CD4-positive, alpha-beta T cell treated with Interleukin-10 for 1 hour (primary cell): ENCODE measurements around the gene IRX3.
"Not testable (repeated sequence)": the region's sequence is repeated elsewhere in the genome, so short reads cannot be mapped to it uniquely, and the experiment has no call there.

ENCODE experiments used
- DNase-seq: peaks from one replicate; pipeline ENCODE4 v3.0.0-alpha.2; 2020

The IRX3 gene

DNA sequence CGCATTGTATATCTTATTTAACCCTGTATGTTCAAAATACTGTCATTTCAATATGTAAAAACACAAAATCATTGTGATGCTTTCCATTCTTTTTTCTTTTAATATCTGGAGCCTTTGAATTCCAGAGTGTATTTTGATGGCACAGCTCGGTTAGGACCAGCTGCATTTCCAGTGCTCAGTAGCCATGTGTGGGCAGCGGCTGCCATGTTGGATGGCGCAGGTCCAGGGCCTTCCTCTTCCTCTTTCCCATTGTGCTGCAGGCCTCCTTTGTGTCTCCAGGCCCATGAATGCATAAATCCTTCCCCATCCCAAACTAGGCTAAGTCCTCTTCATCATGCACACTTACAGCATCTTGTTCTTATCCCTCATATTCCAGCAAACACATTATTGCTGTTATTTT, 13.0 kb downstream of the IRX3 start:
- no peak for DNase-seq

DNA sequence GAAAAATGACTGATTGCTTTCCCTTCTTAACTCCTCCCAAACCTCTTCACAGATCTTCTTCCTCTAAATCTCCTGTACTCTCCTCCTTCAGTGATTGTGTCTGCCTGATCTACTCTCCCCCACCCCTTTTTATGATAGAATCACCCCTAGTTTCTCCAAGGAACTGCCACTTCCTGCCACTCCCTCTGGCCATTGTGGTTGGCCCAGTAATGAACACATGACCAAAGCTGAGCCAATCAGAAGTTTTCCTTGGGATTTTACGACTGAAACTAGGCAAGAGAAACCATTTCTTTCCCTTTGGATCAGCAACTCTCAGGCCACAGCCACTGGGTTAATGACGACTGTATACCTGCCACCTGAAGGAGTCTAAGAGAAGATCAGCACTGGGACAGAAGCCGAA, 15.9 kb downstream of the IRX3 start:
- no peak for DNase-seq

DNA sequence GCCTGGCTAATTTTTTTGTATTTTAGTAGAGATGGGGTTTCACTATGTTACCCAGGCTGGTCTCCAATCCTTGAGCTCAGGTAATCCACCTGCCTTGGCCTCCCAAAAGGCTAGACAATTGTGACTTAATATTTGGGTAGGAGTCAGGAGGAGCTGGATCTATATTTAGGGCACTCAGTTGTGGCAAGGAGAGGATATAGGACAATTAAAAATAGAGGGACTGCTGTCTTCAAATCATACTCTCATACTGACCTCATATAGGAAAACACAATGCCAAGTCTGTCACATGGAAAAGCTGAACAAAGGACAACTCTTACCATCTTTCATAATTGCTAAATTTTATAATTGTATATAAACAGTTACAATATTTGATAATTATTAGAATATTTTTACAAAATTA, 17.1 kb downstream of the IRX3 start:
- DNase-seq, result no peak

DNA sequence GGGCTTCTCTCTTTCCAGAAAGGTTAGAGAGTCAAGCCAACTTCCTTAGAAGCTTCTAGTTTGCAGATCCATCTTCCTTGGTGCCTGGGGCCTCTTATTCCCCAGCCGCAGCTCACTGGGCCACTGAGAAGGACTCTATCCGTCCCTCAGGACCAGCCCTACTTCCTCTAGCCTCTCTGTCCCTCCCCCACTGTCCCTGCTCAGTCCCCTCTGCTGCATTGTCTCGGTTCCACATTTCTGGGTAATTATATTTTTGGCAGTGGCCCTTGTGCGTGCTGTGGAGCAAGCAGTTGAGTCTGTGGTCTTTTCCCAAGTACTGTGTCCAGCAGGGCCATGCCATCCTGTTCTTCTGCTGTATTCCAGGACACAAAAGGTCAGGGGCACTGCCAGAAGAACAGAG, 17.8 kb downstream of the IRX3 start:
- DNase-seq, result no peak

DNA sequence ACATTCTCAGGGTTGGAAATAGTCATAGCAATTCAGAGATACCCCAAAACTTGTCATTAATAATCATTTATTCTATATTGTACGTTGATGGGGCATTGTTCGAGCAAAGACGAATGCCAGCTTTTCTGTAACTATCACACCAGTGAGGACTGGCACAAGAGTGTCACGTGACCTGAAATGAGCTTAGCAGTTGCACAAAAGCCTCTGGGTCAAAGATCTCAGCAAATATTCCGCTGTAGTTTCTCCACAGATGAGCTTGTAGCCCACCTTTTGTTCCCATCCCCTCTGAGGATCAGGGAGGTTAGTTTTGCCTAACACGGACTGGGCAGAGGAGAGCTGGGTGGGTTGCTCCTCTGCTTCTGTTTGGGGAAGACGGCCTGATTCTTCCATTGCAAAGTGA, 18.2 kb downstream of the IRX3 start:
- DNase-seq, result no peak

DNA sequence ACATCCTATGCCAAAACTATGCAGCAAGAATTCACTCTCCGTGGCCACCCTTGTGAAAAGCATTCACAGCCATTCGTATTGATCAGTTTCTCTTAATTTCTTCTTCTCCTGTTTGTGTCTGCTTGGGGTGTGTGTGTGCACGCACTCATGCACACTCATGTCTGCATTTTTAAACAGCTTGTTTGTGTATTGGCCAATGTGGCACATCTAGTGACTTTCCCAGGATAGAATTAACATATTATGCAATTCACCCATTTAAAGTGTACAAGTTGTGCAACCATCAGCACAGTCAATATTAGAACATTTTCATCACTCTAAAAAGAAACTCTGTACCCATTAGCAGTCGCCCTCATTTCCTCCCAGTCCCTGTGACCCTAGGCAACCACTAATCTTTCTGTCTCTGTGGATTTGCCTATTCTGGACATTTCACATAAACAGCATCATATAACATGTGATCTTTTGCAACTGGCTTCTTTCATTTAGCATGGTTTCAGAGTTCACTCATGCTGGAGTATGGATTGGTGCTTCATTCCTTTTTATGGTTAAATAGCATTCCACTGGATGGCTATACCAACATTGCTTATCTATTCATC, 20.1 kb downstream of the IRX3 start:
- DNase-seq, result no peak

DNA sequence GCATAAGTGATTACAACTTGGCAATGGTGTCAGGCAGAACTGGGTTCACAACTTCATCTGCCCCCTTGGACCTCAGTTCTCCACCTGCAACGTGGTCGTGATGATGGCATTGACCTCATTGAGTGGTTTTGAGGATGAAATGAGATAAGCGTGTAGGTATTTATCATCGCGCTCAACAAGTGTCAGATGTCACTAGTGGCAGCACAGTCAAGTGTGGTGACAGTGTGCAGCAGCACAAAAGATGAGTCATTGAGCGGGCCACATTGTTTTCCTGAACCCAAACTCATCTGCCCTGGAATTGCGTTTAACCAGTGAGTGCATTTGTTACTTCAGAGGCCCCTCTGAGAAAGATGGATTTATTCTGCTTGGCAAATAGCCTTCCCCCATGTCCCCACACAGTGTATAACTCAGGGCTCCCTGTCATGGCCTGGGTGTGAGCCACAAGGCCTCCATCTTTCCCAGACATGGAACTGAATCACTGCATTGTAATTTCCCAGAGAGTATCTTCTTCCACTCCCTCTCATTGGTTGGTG, 20.9 kb downstream of the IRX3 start:
- no peak for DNase-seq

DNA sequence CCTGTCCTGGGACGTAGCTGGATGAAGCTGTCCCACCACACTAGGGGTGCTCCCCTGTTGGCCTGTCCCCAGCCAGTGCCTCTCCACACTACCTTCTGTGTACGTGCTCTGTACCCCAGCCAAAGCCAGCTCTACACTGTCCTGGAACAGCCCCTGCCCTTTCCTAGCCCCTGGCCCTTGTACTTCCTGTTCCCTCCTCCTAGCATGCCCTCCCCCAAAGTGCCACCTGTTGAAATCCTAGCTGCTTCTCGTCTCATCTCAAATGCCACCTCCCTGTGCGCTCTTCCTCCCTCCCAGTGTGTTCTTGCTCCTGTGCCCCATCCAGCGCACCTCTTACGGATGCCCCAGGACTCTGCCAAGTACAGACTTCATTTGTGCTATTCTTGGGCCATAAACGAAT, 33.5 kb downstream of the IRX3 start:
- no peak for DNase-seq

DNA sequence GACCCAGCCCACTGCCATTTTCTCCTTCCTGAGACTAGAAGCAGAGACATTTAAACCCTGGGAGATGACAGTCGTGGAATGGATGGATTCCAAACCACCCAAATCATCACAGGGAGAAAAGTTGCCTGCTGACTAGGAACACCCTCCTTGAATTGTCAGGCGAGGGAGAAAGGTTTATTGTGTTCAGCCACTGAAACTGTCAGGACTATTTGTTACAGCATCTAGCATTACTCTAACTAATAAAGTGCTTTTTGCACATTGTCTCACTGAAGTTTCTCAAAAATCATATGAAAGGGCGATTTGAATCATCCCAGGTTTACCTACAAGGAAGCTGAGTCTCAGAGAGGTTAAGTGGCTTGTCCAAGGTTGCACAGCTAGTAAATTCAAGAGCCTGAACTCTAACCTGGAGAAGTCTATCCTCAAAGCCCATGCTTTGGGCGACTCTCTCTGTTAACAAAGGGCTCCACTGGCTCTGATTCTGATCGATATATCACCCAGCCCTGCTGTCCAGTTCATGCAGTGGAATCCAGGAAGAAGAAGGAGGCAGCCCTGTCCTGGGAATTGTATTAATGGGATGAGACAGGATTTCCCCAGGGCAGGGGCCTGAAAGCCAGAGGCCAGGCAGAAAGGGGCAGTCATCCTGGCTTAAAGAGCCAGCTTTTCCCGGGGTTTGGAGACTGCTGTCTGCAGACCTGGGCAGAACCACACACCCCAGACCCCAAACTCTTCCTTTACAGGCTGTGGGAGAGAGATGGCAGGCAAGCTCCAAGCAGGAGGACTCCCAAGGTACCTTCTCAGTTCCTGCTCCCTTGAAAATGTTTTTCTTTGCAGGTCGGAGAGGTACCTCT, 37.5 kb downstream of the IRX3 start:
- DNase-seq, result no peak

DNA sequence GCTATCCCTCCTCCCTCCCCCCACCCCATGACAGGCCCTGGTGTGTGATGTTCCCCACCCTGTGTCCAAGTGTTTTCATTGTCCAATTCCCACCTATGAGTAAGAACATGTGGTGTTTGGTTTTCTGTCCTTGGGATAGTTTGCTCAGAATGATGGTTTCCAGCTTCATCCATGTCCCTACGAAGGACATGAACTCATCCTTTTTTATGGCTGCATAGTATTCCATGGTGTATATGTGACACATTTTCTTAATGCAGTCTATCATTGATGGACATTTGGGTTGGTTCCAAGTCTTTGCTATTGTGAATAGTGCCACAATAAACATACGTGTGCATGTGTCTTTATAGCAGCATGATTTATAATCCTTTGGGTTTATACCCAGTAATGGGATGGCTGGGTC, 38.9 kb downstream of the IRX3 start:
- not testable (repeated sequence) for DNase-seq

DNA sequence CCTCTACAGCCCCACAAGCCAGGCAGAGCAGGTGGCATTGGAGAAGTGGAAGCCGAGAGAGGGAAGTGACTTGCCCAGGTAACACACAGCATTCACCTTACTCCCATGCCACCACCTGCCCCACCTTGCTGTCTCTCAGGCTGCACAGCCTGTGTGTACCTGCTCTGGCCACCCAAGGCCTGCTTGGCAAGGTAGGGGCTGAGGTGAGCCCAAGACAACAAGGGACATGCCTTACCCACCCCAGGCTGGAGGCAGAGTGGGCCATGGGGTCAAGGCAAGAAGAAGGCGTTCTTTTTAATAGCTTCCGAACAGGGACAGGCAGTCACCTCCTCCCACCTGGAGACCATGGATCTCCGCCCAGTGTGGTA, 40.1 kb downstream of the IRX3 start:
- DNase-seq, result no peak

DNA sequence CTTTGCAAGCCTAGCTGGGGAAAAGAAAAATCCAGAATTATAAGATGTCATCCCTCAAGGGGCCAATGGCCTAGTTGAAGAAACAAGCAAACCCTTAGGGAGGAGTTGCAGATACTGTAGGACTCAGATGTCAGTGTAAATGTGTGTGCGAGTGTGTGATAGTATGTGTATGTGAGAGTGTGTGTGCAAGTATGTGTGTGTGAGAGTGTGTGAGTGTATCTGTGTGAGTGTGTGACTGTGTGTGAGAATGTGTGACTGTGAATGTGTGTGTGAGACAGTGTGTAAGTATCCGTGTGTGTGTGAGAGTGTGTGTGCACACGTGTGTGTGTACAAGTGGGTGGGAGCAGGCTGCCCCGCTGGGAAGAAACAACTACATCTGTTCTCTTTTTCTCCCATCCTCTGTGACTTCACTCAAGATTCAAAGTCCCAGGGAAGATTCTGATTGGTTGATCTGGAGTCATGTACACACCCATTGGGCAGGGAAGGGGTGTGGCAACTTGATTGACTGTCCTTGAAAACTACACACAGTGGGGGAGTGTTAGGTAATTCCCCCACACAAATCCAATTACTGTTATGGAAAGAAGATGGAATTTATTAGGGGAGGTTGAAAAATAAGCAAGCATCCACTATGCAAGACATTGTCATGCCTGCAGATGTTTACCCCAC, 40.7 kb downstream of the IRX3 start:
- DNase-seq, result no peak

DNA sequence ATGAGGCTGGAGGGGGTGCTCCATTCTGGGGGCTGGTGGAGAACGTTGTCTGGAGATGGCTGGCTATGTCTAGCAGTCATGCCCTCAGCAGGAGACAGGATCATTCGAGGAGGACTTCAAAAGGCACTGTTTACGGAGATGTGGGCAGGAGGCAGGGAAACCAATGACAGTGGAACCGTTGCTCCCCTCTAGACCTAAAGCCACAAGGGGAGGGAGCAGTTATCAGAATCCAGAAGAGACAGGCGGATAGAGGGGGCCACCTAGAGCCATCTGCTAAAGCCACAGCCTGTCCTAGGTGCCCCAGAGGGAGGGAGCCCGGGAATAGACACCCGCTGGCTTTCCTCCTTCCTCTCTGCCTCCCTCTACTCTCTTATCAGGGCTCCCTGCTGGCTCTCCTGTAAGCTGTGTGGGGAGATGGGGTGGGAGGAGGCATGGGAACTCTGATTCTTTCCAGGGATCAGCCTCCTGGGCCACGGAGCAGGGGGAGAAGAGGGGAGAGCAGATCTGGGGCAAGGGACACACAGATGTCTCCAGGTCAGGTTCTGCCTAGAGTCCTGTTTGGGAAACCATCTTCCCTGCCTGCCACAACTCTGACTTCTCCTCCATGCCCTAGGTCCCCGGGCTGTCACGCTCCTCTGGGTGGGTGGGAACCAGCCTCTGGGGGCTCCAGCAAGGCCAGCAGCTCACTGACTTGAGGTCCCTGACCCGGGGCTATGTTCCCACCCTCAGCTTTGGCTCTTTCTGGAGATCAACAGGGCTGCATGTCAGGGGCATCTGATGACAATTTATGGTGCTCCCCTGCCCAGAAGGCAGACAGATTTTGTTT, 42.3 kb downstream of the IRX3 start:
- DNase-seq, result no peak

DNA sequence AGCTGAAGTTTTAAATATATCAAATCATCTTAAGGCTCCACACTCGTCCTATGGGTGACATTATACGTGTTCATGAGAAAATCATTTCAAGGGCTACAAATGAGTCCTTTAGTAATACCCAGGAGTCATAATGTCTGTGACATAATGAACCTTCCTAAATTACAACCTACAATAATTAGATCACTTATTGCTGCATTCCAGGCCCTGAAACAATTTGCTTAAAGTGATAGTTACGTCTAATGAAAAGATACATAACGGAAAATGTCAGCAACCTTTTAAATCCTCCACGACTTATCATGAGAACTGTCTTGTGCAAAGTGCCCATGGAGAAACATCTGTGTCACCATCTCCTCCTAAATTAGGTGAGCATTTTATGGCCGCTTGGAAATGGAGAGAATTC, 43.4 kb downstream of the IRX3 start:
- DNase-seq, result no peak

DNA sequence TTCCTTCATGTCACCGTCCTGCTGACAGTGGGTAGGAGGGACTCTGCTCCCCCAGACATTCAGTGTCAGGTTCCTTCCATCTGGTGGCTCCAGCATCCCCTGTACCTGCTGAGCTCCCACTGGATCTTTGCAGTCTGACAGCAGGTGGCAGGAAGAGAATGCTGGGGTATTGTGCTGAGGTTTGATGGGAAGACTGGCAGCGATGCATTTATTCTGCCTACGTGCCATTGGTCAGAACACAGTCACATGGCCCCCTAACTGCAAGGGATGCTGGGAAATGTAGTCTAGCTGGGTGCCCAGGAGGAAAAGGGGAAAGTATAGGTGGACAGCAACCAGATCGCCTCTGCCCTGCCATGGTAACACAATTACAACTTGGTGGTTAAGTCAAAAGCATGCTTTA, 44.4 kb downstream of the IRX3 start:
- DNase-seq, result no peak

DNA sequence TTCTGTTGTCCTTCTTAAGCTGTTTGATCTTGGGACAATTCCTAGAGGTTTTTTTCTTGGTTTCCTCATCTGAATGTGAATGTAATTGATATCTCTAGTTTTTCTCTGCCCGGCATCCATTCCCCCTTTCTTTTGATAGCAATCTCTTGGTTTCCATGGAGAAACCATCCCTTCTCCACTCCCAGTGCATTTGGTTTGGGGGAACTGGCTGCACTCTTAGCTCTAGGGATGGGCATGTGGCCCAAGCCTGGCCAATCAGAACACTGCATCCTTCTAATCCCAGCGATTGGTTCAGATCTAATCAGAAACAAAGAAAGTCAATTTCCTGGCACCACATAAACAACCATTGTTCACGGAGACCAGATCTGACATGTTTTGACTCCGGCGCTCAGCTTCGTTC, 45.1 kb downstream of the IRX3 start:
- no peak for DNase-seq

DNA sequence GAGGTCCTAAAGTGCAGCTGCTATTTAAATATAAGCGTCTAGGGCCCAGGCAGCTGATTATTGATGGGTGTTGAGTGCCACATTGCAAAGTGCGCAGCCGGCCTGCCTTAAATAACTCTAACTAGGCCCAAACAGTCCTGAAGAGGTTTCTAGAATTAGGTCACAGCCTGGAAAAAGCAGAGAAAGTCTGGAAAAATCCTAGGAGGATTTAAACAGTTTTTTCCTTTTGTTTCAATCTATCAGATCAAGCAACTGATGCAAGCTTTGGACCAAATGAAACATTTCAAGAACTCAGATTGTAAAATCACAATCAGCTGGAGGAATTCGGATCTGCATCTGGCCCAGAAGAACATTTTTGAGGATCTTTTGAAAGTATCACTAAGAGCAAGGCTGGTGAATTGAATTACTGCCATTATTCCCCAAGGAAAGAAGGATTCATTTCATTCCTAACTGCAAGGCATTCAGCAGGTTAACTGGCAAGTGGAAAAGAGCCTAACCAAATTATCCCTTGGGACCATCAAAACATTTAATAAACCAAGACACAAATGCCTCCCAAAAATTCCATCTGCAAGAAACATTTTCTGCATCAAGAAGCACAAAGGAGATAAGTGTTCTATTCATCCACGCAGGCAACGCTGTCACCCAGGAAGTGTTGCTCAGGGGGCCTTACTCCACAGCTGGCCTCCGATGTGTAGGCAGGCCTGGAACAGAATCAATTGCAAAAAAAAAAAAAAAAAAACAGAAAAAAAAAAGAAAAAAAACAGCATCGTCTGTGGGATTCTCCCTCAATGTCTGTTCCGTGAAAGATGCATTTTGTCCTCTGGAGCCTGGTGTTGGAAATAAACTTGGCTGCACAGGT, 46.1 kb downstream of the IRX3 start:
- DNase-seq, result no peak

DNA sequence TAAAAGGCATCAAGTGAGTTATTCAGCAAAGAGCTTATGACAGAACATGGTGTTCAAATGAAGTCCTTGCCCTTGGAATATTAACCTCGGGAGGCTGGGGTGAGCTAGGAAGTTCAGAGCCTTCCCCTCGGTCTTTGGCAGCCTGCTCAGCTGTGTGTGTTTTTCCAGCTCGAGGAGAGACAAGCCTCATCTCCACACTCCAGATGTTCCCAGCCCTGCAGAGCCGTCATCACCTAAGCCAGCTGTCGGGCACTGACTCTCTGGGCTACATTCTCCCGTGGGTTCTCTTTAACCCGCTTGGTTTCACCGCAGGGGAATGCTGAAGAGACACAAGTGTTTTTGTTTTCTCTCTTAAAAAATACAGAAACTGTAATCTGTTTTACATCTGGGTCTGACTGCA, 47.1 kb downstream of the IRX3 start:
- DNase-seq, result no peak

DNA sequence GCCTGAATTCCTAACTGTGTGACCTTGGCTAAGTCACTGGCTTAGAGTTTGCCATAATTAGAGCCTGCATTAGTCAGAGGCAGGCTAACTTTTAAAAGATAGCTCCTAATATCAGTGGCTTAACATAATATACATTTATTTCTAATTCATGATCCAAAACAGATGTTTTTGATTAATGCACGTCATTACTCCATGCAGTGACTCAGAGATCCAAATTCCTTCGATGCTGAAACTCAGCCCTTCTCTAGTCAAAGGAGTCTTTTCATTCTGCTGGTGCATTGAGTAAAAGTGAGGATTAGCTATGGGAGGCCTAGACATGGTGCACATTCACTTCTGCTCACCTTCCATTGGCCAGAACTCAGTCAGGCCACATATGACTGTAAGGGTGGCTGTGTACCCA, 49.8 kb downstream of the IRX3 start:
- DNase-seq, result no peak

DNA sequence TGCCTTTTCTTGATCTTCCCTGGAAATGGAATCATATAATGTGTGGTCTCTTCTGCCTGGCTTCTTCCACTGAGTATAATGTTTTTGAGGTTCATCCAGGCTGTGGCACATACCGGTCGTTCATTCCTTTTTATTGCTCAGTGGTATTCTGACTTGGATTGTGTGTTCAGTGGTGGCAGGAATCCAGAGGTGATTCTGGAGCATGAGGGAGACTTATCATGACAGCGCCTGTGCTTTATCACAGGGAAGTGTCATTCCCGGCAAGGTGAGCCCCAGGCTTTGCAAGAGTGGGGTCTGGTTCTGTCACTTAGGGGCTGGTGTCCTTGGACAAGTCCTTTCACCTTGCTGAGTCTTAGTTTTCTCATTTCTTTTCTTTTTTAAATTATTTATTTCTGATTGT, 53.0 kb downstream of the IRX3 start:
- no peak for DNase-seq
